NT2/D1 (cell line): ENCODE data around the gene UGT1A5.

Experiments
- SUZ12 ChIP-seq: IDR thresholded peaks from 2 replicates; pipeline ENCODE4 v1.6.1; 2011; ENCODE audit not compliant: insufficient read length, insufficient read depth; ENCODE audit errors: extremely low read depth
- YY1 ChIP-seq: IDR thresholded peaks from 2 replicates; pipeline ENCODE4 v1.6.1; 2011; ENCODE audit not compliant: insufficient read length, insufficient read depth
- ZNF274 ChIP-seq: IDR thresholded peaks from 2 replicates; pipeline ENCODE4 v1.6.1; 2011; ENCODE audit warnings: mild to moderate bottlenecking, low read depth, low read length

DNA sequence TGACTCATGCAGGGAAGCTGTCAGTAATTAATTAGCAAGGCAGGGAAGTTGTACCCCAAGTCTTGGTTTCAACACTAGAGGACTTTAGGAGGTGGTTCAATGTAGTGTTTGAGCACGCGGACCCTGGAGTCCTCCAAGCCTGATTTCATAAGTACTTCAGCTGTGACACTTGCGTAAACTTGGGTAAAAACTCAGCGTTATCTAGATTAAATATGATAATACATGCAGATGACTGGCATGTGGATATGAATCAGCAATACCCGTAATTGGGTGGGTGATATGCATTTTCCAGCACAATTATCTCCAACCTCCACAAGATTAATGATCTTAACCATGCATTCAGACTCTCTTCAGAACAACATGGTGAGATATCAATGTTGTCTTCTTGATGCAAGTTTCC, 25.8 kb upstream of the UGT1A5 start:
- TF ChIP-seq ZNF274, result no peak
- no peak for TF ChIP-seq SUZ12
- no peak for TF ChIP-seq YY1
